HEK293T (cell line): Measurements from ENCODE around the gene SAT2.

Experiments
- FOXA1 ChIP-seq: fragments of 450-650 bp; IDR thresholded peaks from 2 replicates; pipeline ENCODE4 v1.6.1; 2016; ENCODE audit warnings: mild to moderate bottlenecking
- PKNOX1 ChIP-seq: fragments of 450-650 bp; IDR thresholded peaks from 2 replicates; pipeline ENCODE4 v1.6.1; 2016
- TARDBP ChIP-seq: fragments of 450-650 bp; IDR thresholded peaks from 2 replicates; pipeline ENCODE4 v1.6.1; 2016
- ZNF384 ChIP-seq: fragments of 450-650 bp; IDR thresholded peaks from 2 replicates; pipeline ENCODE4 v1.6.1; 2016

GRCh38 chr17:7592422-7593021 is 35.1 kb downstream of the SAT2 start:
- no peak for TF ChIP-seq FOXA1
- TF ChIP-seq ZNF384: no peak
- TF ChIP-seq PKNOX1: no peak
- no peak for TF ChIP-seq TARDBP
